ENCODE data around the gene PPFIA4.

PPFIA4 gene

DNA sequence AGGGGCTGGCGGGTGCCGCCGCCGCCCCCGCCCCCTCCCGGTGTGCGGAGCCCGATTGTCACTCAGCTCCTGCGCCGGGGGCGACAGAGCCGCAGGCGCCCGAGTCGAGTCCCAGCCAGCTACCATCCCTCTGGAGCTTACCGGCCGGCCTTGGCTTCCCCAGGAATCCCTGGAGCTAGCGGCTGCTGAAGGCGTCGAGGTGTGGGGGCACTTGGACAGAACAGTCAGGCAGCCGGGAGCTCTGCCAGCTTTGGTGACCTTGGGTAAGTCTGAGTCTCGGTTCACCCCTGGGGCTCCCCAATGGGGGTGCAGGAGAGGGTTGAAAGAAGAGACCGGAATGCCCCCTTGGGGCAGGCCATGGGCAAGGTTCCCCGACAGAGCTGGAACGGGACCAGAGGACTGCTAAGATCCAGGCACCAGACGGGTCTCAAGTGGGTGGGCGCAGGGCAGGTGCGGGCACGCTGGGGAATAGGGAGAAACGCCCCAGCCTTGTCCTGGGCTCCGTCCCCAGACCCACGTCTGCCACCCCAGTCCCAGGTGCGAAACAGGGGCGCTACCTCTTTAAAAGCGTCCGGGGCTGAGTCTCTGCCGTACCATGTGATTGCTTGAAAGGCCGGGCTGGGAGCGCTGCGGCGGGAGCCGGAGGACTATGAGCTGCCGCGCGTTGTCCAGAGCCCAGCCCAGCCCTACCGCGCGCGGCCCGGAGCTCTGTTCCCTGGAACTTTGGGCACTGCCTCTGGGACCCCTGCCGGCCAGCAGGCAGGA, 101.6 kb downstream of the PPFIA4 start, which contains the start of gene ADORA1:
Gene ADORA1 (plus strand): TSS at position 61 of the 765 bp plus-strand sequence. CDS start 1,116 bp downstream, outside the sequence.
- peak within 1 kb of the TSS; percentile 51 for H3K4me3 ChIP-seq (ENCODE audit: low read depth, low read length)
- peak; percentile 8 for DNase-seq (ENCODE audit: low read depth)

DNA sequence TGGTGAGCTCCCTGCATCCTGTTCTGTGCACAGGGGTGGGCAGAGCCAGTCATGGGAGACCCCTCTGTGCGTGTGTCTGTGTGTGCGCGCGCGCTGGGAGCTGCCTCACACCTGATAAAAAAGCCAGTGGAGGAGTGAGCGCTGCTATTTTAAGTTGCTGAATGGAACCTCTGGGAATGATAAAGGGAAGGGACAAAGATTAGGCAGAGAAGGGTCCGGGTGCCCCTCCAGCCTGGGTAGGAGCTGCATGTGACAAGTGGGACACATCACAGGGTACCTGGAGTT, 102.1 kb downstream of the PPFIA4 start:
- peak overlapping the region; percentile 51 for H3K4me3 ChIP-seq (ENCODE audit: low read depth, low read length)
- TF ChIP-seq, protein P1, sequence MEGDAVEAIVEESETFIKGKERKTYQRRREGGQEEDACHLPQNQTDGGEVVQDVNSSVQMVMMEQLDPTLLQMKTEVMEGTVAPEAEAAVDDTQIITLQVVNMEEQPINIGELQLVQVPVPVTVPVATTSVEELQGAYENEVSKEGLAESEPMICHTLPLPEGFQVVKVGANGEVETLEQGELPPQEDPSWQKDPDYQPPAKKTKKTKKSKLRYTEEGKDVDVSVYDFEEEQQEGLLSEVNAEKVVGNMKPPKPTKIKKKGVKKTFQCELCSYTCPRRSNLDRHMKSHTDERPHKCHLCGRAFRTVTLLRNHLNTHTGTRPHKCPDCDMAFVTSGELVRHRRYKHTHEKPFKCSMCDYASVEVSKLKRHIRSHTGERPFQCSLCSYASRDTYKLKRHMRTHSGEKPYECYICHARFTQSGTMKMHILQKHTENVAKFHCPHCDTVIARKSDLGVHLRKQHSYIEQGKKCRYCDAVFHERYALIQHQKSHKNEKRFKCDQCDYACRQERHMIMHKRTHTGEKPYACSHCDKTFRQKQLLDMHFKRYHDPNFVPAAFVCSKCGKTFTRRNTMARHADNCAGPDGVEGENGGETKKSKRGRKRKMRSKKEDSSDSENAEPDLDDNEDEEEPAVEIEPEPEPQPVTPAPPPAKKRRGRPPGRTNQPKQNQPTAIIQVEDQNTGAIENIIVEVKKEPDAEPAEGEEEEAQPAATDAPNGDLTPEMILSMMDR (IDR thresholded peaks at IDR 0.05; ENCODE audit: control insufficient read depth, extremely low read depth, insufficient read depth), result no peak
- DNase-seq (ENCODE audit: low read depth), result no peak

More for the DNA sequence above, 101.6 kb downstream of the PPFIA4 start, which contains the start of gene ADORA1:
- TF ChIP-seq, protein P1 (IDR thresholded peaks at IDR 0.05; ENCODE audit: control insufficient read depth, extremely low read depth, insufficient read depth), result no peak

Data from LNCaP clone FGC (cell line).